GM18873 (cell line): ENCODE measurements around the gene CEBPZOS.

Source experiments
- ATAC-seq: cut with Tn5 transposase; IDR thresholded peaks from one replicate; pipeline ENCODE4 v1.9.1; 2021; ENCODE audit warnings: mild to moderate bottlenecking, moderate library complexity, moderate number of reproducible peaks; ENCODE audit not compliant: unreplicated experiment, low FRiP score

CEBPZOS gene

DNA sequence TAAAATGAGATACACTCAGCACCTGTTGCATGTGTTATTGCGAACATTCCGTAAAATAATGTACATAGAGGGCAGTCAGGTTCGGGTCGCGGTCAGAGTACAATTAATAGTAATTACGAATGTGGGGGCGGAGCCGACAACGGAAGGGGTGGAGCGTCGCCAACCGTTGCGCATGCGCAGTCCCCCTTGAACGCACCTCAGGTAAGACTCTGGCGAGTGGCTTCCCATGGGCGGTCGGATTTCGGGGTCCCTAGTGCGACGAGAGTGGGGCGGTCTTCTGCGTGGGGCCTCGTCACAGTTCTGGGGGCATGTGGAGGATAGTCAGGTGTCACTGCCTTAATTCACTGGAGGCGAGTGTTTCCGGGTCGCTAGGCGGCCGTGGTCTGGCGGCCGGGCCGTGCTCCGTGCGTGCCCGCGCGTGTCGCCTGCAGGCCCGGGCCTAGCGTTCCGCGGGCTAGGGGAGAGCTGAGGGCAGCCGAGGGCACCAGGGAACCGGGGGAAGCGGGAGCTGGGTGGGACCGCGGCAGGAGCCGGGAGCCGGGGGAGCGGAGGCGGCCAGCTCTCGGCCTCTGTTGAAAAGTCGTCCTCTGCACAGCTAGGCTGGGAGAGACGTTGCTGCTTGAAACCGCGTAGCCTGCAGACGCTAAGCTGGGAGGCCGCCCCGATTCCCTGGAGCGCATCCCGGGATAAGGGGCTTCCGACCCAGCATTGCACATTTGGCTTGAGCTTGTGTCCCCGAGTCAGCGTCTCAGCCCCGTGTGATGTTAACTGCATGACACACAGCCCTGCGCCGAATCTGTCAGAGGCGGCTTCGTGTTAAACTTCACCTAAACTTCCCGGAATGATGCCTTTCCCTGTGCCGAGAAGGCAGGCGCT is at the start of gene CEBPZOS:
Gene CEBPZOS, plus strand, starts transcription at position 177 of the 876 bp plus-strand sequence. CDS start 3,209 bp downstream, outside the sequence.
- ATAC-seq: peak; percentile 56

DNA sequence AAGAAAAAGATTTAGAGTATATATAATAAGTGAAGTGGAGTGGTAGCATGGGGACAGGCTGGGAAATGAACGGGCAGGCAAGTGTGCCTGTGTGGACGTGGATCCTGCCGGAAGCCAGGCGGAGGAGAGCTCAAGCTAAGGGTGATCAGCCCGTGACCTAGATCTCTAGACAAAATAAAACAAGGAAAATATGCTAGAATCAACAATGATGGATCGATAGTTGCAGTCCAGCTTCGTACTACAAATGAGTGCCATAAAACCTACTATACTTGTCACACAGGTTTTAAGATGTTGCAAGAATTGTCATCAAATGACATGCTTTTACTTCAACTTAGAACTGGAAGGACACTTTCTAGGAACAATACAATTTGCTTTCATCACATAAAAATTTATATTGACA is 48.0 kb upstream of the CEBPZOS start:
- no peak for ATAC-seq

DNA sequence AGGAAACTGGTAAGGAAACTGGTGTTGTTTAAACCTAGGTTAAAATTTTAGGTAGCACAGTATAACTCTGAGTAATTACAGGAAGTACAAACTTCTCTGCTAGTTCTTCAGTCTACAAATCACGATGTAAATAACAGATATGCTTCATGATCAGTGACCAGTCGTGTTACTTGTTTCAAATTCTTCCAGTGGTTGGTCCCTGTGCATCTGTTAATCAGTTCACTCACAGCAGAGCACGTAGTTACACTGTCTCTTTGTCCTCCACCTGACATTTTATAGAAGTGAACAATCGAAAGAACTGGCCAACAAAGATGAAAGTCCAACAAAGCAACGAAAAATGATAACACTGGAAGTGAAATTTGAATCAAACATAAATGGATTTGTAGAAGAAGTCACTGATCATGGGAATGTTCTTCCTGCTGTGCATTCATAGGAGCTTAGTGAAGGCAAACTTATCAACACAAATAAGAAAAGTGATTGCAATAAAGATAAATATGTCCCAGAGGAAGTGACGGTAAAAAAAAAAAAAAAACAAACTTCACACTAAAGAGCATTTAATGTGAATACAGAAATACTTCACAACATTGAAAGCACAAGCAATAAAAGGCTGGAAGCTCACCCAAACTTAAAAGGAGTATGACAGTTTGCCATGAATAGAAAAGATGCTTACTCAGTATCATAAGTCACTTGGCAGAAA is 46.5 kb upstream of the CEBPZOS start:
- no peak for ATAC-seq

DNA sequence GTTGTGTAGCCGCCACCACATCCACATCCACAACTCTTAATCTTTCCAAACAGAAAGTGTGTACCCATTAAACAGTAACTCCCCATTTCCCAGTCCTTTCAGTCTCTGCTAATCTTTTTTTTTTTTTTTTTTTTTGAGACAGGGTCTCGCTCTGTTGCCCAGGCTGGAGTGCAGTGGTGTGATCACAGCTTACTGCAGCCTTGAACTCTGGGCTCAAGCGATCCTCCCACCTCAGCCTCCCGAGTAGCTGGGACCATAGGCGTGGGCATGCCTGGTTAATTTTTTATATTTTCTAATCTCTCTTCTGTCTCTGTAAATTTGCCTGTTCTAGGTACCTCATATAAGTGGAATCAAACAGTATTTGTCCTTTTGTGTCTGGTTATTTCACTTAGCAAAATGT is 43.1 kb upstream of the CEBPZOS start:
- ATAC-seq: no peak

DNA sequence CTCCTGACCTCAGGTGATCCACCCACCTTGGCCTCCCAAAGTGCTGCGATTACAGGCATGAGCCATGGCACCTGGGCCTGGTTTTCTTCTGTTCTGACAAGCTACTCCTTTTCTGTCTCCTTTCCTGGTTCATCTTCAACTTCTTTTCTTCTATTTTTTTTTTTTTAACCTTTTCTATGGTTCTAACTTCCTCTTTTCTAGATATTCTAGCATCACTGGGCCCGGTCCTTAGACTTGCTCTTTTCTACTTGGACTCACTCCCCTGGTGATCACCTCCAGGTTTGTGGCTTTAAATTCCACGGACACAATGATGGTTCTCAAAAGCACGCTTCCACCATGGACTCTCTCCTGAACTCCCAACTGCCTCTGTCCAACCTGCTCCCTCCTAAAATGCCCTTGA is 41.5 kb upstream of the CEBPZOS start:
- ATAC-seq: no peak

DNA sequence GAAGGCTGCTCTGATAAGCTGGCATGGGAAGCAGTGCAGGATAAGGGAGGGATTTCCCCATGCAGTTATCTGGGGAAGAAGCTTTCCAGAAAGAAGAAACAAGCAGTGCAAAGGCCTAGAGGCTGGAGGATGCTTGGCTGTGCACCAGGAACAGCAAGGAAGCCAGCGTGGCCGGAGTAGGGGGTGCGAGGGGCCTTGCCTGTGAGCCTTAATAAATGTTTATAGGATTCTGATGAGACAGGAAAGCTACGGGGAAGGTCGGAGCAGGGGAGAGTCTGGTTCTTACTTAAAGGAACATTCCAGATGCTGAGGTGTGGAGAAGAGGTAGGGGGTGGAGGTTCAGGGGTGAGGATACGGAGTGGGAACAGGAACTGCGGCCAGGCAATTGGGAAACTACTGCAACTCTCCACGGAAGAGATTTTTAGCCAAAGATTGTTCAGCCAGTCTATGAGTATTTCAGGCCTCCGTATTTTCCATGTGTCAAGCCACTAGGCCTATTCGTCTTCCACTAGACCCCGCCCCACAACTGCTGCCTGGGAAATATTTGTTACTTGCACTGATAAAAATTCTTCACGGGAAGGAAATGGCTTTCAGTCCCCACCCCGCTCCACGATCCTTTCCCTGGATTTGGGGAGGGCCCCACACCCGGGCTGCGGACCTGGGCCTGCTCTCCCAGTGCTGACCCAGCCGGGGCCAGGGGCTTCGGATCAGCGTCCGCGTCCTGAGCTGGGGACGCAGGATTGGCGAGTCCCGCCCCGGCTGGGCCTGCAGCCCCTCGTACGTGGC is 40.0 kb upstream of the CEBPZOS start:
- peak; percentile 24 for ATAC-seq

DNA sequence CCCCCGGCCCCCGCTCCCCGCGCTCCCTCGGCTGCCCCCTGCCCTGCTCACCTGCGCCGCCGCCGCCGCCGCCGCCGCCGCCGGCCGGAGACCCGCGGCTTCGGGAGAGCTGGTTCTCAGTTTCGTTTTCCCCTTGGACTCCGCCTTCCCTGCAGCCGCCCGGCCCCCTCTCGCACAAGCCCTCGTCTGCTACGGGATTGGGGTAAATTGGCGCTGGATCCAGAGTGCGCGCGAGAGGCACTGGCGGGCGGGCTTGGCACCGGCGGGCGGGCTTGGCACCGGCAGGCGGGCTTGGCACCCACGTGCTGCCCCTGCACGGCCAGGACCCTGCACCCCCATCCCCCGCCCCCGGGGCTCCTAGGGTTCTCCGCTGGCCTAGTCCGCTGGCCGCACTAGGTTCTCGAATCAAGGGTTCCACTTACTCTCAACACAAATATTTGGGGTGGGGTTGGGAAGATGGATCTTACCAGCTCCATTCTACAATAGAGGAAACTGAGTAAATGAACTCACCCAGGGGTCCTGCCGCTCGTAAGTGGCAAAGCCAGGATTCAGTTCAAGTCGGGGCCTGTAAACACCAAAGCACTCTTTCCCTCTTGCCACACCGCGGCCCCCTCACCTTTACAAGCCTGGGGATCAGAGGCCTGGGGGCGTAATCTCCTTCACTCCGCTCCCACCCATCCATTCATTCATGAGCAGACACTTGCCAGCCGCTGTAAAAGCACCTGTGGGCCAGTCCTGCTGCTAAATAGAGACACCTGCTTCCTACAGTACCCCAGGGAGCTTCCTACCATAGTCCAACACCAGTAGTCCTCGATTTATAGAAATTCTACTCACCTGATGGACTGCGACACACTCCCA is 39.2 kb upstream of the CEBPZOS start, which contains the start of gene EIF2AK2:
Gene EIF2AK2, minus strand, starts transcription at position 124 of the 858 bp plus-strand sequence. CDS start 9,174 bp downstream, outside the sequence.
- ATAC-seq: peak; percentile 84

DNA sequence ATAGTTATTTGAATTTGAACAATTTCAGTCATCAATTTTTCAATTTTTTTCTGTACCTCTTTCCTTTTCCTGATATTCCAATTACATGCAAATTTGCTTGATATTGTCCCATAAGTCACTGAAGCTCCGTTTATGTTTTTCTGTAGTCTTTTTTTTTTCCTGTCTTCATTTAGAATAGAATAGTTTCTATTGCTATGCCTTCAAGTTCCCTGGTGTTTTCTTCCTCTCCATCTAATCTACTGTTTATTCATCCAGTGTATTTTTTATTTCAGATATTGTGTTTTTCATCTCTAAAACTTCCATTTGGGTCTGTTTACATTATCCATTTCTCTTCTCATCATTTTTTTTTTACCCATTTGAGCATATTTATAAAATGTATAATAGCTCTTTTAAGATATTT is 31.5 kb upstream of the CEBPZOS start:
- ATAC-seq: no peak

DNA sequence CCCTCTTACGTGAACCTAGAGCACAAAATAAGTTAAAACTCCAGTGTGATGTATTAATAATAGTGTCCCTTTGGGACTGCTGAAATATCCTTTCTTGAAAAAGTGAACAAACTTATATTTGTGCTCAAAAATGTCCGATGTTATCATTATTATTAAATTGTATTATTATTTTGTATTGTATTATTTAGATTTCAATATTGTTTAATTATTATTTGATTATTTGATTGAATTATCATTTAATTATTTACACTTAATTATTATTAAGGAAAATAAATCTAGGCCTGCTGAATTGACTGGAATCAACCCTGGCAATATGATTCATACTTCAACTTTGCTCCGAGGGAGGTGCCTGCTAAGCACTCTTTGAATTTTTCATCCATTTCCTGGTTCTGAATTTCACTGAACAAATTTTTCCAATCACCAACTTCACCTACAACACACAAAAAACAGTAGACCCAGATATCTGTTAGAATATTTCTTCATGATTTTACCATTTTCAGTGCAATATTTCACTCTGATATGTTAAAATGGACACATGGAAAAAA is 28.6 kb upstream of the CEBPZOS start:
- no peak for ATAC-seq

DNA sequence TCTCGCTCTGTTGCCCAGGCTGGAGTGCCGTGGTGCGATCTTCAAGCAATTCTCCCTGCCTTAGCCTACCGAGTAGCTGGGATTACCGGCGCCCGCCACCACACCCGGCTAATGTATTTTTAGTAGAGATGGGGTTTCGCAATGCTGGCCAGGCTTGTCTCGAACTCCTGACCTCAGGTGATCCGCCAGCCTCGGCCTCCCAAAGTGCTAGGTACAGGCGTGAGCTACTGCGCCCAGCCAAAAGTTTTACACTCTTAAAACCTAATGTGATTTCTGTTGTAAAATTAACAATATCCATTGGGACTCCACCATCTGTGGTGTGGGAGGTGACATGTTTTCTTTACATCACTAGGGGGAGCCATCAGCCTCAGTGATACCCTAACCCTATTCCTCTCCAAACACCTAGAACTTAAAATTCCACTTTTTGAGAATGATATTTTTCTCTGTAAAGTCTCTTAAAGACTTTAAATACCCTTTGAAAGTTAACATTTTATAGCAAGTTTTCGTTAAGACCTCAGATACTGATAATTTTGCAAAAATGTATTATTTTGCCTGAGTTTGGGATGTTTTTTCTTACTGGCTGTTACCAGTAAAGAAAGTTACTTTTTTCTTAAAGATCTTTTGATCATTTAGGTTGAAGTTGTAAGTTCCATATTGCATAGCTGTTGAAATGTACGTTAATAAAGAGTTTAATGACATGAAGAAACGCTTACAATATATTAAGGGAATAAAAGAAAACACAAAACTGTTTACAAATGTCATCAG is 27.9 kb upstream of the CEBPZOS start:
- ATAC-seq: no peak

DNA sequence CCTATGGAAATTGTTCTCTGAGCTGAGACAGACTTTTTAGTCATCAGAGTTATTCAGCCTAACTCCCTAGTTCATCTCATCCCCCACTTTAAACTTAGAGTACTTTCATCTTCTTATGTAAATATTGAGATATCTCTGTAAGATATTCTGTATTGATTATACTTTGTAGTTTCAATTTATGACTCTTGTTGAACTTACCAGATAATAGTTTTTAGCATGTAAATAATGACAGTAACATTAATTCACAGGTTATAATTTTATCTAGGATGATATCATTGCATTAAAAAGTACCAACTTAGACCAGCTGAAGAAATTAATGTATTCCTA is 24.7 kb upstream of the CEBPZOS start:
- no peak for ATAC-seq

DNA sequence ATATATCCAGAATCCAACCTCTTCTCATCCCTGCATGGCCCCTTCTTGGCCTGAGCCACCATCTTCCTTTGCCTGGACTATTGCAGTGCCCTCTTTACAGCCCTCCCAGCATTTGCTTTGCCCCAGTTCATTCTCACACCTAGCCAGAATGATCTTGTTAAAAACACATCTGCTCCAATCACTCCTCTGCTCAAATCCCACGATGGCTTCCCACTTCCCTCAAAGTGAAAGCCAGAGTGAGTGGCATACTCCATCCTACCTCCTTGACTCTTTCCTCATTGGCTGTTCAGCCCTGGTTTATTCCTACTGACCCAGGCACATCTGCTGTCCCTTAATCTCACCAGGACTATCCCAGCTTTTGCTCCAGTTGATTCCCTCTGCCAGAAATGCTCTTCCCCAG is 22.6 kb upstream of the CEBPZOS start:
- ATAC-seq: no peak

DNA sequence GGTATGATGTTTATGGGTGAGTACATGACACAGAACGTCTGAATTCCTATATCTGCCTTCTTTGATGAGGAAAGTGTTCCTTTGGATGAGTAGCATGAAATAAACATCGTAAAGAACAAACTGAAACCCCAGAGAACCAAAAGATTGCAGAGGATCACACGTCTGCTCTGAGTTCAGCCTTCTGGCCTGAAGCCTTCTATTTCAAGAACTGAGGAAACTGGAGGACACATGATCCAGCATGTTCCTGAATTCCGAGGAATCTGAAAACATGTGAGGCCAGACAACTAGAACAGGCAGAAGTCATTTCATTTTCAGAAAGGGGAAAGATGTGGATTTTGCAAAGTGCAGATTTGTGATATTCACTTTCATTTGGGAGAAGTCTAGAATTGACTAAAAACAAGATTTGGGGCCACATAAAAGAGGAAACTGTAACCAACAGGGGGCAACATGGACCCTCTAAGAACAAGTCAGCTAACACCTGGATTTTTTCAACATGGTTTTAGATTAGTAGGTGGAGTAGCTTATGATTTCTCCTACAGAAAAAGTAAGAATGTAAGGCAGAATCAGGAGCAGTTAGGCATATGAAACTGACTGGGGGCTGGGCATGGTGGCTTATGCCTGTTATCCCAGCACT is 16.2 kb upstream of the CEBPZOS start:
- ATAC-seq: no peak

DNA sequence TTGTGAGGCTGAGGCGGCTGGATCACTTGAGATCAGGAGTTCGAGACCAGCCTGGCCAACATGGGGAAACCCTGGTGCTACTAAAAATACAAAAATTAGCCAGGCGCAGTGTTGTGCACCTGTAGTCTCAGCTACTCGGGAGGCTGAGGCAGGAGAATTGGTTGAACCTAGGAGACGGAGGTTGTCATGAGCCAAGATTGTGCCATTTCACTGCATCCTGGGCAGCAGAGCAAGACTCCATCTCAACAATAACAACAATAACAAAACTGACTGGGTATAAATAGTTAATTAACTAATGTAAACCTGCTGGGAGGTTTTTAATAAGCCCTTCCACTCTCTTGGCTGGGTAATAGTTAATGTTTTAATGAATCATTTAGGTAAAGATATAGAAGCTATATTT is 15.7 kb upstream of the CEBPZOS start:
- no peak for ATAC-seq

DNA sequence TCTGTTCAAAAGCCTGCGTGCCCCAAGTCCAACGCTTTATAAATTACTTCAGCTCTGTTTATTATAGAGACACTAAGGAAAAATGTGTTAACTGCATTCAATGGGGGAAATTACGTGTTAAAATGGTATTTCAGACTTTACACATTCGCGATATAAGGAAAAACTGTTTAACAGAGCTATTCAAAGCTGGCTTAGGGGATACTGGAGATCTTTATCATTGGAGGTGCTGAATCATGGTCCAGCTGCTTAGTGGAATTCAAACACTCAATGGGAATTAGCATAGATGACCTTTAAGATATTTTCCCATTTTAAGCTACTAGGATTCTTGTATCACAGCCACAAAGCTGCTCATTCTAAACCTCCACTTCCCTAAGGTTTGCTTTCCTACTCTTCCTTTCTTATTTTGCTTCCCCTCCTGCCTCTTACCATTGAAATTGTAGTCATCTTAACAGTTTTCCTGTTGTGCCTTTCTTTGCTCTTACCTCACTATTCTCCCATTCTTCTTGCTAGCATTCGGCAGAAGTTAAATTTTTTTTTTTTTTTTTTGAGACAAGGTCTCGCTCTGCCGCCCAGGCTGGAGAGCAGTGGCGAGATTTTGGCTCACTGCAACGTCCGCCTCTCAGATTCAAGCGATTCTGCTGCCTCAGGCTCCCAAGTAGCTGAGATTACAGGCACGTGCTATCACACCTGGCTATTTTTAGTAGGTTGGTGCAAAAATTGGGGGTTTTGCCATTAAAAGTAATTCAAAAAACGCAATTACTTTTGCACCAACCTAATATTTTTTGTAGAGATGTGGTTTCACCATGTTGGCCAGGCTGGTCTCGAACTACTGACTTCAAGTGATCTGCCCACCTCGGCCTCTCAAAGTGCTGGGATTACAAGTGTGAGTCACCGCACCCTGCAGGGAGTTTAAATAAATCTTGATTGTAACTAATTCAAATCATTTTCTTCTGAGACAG is 14.3 kb upstream of the CEBPZOS start:
- ATAC-seq: no peak

DNA sequence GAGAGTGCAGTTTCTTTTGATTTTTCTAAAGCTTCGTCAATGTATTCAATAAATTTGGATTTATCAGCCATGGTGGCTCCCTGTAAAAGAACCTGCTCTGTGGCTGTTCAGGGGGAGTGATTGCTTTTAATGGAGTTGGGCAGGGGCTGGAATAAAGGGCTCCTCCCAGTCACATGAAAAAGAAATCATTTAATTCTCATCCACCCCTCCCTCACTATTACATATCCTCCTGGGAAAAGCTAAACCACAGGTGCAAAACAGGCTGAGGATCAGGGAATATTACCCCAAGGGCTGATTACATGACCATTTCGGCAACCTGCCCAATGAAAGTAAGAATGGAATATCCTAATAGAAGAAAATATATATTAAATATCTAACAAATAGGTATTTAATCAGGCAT is 7.7 kb upstream of the CEBPZOS start, which contains the start of gene SULT6B1:
Gene SULT6B1, minus strand, starts transcription at position 101 of the 400 bp plus-strand sequence. Its CDS starts 30 bp downstream, at position 71.
- no peak for ATAC-seq

DNA sequence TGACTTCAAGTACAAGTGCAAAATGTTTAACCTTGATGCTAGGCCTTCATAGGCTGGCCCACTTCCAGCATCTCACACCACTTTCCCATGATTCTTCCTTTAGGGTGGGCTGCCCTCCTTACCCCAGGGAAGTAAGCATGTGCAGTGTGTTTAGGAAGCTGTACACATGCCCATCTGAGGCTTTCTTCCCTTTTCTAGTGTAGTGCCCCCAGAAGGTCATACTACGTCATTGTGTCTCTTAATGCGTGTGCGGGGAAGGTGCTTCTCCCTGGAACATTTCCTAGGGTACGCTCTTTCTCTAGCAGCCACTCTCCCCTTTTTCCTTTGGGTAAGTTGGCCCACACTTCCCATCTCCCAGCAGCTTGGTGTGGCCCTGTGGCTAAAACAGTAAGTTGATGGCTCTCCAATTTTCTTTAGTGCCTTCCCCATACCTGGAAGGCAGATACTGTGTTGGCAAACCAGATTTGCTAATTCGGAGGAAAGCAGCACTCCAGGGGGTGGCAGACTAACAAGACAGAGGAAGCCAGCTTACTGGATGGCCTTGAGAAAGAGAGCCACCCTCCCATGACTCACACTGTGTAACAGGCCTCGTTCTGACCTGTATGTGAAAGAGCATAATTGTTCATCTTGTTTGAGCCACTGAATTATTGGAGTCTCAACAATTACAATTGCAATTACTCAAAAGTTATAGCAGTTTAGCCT is 6.7 kb upstream of the CEBPZOS start:
- ATAC-seq: no peak
